ENCODE results near the gene DPP7.

DPP7 gene

DNA sequence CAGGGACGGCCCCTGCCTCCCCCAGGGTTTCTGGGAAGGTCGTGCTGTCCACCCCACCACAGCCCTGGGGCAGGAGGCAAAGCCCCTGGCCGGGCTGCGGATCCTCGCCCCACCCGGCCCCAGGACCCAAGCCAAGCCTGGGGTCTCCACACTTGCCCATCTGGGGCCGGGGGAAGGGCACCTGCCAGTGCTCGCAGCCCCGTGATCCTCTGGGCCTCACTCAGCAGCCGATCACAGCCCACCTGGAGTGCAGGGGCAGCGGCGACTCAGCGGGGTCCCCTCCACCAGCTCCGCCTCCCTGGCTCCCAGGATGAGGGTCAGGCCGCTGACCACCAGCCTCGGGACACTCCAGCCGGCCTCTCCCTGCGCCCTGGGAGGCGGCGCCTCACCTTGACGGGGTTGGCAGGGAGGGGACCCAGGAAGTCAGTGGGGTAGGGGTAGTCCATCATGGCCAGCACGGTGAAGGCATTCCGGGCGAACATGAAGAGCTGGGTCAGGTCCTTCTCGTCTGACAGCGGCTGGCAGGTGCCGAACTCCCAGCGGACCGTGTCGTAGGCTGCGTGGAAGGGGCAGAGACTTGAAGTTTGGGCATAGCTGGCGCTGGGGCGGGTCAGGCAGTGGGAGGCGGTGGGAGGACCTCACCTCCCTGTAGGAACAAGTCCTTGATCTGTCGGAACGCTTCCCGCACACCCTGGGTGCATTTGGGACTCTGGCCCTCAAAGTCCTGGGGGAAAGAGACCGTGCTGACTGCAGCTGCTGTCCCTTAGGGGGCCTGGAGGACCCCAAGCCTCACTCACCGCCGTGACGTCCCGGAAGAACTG lies 1.8 kb downstream of the DPP7 start:
- DNase-seq (ENCODE audit: extremely low read depth in 1 of 2, low read depth in 1 of 2) = no peak

DNA sequence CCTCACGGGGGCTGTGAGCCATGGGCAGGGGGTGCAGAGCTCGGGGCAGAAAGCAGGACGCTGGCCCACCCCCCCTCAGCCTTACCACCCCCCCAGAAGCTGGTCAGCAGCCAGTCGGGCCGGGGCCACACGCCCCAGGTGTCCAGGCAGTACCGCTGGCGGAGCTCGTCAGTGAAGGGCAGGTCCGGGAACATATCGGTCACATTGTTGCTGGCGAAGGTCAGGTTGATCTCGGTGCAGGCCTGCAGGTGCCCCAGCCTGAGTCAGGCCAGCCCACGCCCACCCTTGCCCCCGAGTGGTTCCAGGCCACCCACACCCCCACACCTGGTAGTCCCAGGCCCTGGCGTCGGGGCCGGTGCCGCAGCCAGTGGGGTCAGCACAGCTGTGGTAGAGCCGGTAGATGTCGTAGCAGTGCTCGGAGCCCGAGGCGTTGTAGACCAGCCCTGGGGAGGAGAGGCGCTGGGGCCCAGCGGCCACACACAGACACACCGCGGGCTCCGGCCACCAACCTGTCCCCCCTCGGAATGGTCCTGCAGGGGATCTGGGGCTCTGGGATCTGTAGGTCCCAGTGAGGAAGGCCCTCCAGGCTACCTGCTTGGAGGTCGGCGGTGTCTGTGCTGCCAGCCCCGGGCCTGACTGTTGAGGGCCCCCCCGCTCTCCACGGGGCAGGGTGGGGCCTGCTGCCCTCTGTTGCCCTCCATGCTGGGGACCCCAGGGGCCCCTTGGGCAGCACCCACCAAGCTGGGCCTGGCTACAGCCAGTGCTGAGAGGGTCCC lies 2.6 kb downstream of the DPP7 start:
- no peak for DNase-seq (ENCODE audit: extremely low read depth in 1 of 2, low read depth in 1 of 2)

DNA sequence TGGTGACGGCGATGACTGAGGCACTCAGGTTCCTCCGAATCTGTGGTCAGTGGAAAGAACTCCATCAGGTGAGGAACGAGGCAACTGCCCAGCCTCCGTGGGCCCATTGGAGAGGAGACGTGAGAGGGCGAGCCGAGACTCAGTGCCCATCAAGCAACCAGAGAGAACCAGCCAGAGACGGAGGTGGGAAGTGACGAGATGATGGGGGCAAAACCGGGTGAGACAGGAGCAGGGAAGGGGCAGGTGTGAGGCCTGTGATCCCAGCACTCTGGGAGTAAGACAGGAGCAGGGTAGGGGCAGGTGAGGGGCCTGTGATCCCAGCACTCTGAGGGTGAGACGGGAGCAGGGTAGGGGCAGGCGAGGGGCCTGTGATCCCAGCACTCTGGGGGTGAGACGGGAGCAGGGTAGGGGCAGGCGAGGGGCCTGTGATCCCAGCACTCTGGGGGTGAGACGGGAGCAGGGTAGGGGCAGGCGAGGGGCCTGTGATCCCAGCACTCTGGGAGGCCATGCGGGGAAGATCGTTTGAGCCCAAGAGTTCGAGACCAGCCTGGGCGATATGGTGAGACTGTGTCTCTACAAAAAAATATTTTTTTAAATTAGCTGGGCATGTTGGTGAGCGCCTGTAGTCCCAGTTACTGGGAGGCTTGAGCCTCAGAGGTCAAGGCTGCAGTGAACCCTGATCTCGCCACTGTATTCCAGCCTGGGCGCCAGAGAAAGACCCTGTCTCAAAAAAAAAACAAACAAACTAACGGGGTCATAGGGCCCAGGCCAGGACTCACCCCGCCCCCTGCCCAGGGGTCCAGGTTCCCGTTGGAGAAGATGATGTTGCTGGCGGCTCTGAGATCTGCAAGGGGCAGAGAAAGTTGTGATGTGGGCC lies 3.4 kb downstream of the DPP7 start:
- no peak for DNase-seq (ENCODE audit: extremely low read depth in 1 of 2, low read depth in 1 of 2)

DNA sequence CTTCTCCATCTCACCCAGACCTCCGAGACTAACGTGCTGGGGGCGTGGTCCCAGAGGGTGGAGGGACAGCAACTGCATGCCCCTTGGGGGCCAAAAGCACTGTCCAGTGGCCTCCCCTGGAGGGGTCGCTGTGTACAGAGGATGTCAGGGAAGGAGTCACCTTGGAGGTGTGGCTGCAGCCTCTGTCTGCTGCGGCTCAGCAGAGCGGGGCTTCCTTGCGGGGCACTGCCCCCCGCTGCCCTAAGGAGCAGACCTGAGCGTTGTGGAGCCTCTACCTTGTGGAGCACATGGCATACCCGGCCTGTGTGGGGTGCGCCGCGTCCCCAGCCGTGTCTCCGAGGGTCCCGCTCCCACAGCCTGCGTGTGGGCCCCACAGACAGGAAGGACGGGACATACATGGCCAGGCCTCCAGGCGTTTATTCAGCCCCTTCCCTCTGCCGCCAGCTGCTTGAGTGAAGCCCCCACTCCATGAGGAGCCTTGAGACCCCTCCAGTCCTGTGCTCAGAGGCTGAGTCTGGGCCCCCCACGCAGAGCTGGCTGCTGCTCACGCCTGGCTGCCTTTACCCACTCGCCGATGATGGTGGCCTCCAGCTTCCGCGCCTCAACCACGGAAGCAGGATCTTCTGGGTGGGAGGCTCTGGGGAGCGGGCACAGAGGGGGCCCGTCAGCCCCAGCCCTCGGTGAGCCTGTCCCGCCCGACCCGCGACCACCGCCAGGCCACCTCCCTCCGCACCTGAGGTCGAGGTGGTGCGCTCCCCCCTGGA lies 4.2 kb downstream of the DPP7 start:
- no peak for DNase-seq (ENCODE audit: extremely low read depth in 1 of 2, low read depth in 1 of 2)

DNA sequence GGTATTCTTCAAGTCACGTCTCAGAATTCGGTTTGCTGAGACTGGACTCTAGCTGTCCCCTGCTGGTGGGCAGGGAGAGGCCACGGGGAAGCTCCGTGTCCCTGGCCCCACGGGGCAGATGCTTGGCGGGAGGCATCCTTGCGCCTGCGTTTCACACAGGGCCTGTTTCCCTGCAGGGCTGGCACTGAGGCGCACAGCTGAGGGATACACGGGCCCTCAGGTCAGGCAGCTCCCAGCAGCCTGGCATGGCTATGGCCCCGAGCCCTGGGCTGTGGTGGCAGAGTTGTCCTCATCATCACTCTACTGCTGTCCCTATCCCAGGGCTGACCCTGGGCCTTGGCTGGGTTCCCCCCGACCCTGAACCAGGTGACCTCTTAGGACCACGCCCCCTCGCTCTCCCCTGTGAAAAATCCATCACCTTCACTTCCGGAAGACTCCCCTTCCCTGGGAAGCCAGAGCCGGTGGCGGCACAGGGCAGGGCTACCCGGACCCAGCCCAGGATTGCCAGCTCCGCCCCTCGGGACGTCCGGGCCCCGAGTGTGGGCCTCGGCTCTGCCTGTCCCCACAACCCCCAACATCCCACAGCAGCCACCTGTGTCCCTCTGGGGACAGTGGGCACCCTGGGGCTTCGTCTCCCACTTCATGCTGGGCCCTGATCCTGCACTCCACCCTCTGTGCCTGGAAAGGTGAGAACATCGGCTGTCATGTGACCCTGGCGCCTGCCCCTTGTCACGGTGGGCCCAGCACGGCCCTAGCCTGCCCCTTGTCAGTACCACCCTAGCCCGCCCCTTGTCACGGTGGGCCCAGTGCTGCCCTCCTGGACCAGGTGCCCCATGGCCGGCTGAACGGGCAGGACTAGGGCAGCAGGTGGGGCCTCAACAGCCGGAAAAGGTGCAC lies 5.0 kb downstream of the DPP7 start:
- no peak for DNase-seq (ENCODE audit: extremely low read depth in 1 of 2, low read depth in 1 of 2)

DNA sequence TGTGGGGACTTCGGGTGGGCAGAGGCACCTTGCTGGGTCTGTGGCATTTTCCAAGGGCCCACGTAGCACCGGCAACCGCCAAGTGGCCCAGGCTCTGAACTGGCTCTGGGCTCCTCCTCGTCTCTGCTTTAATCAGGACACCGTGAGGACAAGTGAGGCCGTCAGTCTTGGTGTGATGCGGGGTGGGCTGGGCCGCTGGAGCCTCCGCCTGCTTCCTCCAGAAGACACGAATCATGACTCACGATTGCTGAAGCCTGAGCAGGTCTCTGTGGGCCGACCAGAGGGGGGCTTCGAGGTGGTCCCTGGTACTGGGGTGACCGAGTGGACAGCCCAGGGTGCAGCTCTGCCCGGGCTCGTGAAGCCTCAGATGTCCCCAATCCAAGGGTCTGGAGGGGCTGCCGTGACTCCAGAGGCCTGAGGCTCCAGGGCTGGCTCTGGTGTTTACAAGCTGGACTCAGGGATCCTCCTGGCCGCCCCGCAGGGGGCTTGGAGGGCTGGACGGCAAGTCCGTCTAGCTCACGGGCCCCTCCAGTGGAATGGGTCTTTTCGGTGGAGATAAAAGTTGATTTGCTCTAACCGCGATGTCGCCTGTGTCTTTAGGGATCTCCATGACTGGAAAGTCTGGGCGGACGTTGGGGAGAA lies 5.8 kb downstream of the DPP7 start:
- DNase-seq (ENCODE audit: extremely low read depth in 1 of 2, low read depth in 1 of 2) = no peak

DNA sequence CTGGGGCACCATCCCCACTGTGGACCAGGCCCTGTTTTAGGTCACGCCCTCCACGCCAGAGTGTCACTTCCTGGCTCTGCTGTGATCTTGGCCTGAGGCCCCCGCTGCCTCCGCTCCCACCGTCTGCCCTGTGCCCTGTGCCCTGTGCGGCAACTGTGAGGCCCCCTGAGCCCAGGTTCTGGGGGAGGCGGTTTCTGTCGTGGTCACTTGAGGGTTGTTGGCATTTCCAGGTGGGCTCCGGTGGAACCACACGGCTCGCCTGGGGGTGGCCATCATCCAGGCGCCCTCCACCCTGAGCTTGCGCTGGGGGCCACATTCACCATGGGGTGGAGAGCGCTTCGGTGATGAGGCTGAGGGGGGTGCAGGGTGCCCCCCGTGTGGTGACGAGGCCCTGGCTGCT lies 6.6 kb downstream of the DPP7 start:
- DNase-seq (ENCODE audit: extremely low read depth in 1 of 2, low read depth in 1 of 2) = no peak

DNA sequence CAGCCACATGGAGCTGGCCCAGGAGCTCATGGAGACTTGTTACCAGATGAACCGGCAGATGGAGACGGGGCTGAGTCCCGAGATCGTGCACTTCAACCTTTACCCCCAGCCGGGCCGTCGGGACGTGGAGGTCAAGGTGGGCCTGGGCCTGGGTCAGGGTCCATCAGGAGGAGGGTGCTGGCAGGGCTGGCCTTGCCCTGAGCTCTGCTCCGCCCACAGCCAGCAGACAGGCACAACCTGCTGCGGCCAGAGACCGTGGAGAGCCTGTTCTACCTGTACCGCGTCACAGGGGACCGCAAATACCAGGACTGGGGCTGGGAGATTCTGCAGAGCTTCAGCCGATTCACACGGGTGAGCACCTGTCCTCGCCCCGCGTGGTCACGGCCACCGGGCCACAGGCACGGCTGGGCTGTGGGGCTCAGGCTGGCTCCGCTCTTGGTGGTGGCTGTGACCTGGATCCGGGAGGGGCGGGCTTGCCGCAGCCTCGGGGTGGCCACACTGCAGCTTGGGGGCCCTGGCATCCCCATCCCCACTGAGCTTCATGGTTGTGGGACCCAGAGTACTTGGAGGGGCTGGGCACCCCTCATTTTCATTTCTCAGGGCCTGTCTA lies 7.1 kb downstream of the DPP7 start:
- no peak for DNase-seq (ENCODE audit: extremely low read depth in 1 of 2, low read depth in 1 of 2)

DNA sequence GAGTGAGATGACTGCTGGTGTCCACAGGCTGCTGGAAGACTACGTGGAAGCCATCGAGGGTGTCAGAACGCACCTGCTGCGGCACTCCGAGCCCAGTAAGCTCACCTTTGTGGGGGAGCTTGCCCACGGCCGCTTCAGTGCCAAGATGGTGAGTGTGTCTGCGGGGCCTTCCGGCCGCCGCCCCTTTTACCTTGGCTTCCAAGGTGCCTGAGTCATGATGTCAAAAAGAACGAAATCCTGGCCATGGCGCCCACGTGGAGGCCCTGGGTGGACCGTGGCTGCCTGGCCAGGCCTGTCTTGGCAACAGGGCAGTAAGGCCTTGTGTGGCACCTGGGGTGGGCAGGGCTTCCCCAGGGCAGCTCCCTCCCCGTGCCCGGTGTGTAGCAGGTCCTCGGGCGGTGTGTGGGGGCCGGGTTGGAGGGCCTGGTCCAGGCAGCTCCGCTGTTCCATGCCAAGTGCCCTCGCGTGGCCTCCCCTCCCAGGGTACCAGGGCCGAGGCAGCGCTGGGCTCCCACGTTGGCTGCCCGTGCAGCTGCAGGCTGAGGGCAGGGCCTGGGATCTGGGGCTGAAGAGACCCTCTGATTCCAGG lies 7.8 kb downstream of the DPP7 start:
- DNase-seq (ENCODE audit: extremely low read depth in 1 of 2, low read depth in 1 of 2) = no peak

DNA sequence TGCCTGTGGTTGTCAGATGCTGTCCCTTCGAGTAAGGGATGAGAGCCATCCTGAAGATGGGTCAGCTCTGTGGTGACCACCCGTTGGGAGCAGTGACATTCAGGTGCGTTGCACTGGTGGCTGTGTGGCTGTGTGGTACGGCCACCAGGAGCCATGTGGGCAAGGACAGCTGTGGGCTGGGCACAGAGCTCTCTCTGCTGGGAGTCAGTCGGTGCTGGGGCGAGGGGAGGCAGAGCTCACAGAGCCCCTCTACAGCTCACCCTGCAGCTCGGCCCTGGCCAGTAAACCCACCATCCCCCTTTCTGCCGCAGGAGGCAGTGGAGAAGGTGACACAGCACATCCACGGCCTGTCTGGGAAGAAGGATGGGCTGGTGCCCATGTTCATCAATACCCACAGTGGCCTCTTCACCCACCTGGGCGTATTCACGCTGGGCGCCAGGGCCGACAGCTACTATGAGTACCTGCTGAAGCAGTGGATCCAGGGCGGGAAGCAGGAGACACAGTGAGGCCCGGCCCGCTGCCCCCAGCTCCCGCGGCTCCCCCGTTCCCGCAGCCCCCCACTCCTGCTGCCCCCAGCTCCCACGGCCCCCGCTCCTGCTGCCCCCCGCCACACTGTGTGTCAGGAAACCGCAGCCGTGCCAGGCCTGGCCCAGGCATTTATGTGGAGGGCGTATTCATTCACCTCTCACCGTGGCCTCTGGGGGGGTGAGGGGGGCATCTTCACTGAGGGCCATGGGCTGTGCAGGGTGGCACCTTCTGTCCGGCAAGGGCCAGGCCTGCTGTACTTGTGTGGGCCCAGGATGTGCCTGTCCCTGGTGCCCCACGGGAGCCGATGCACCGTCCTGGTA lies 8.5 kb downstream of the DPP7 start:
- DNase-seq (ENCODE audit: extremely low read depth in 1 of 2, low read depth in 1 of 2) = no peak

DNA sequence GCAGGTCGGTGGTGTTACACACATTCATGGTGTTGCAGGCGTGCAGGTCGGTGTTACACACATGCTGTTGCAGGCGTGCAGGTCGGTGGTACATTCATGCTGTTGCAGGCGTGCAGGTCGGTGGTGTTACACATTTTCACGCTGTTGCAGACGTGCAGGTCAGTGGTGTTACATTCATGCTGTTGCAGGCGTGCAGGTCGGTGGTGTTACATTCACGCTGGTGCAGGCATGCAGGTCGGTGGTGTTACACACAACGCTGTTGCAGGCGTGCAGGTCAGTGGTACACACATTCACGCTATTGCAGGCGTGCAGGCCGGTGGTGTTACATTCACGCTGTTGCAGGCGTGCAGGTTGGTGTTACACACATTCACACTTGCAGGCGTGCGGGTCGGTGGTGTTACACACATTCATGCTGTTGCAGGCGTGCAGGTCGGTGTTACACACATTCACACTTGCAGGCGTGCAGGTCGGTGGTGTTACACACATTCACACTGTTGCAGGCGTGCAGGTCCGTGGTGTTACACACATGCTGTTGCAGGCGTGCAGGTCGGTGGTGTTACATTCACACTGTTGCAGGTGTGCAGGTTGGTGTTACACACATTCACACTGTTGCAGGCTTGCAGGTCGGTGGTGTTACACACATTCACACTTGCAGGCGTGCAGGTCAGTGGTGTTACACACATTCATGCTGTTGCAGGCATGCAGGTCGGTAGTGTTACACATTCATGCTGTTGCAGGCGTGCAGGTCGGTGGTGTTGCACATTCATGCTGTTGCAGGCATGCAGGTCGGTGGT lies 11.1 kb downstream of the DPP7 start:
- no peak for DNase-seq (ENCODE audit: extremely low read depth in 1 of 2, low read depth in 1 of 2)

DNA sequence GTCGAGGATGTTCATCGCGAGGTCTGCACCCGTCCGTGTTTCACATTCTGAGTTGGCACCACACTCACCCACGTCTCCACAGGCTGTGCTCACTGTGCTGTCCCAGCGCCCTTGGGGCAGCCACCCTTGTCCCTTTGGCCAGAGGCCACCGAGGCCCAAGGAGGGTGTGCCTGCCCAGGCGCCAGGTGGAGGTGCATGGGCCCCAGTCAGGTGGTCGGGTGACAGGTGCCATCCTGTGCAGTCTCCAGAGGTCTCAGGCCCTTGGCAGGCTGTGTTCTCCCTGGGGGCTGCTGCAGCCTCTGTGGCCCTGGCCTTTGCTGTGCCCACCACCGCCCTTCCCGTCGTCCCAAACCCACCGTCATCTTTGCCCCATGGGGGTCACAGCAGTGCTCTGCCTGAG lies 15.3 kb downstream of the DPP7 start:
- DNase-seq (ENCODE audit: extremely low read depth in 1 of 2, low read depth in 1 of 2) = no peak

DNA sequence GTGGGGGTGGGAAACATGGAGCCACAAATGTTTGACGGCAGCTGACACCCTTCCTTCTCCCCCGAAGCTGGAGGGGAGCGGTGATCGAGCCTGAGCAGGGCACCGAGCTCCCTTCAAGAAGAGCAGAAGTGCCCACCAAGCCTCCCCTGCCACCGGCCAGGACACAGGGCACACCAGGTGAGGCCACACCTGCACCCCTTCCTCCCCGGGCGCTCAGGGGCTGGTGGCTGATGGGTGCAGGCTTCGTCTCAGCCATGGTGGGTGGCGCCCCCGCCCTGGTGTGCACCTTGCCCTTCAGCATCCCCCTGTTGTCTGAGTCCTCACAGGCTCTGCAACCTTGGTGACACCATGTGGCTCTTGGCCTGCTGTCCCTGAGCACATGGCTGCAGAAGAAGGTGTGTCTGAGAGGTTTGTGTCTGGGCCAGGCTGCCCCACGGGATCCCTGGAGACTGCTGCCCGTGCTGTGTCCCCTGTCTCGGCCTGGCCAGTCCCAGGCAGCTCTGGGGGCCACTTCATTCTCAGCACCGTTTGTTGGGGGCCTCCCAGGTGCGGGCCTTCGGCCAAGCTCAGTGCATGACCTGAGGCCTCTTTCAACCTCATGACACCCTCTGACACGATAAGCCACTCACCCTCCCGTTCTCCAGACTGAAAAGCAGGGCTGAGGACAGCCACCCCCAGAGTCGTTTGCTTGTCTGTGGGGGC lies 16.6 kb downstream of the DPP7 start:
- no peak for DNase-seq (ENCODE audit: extremely low read depth in 1 of 2, low read depth in 1 of 2)

DNA sequence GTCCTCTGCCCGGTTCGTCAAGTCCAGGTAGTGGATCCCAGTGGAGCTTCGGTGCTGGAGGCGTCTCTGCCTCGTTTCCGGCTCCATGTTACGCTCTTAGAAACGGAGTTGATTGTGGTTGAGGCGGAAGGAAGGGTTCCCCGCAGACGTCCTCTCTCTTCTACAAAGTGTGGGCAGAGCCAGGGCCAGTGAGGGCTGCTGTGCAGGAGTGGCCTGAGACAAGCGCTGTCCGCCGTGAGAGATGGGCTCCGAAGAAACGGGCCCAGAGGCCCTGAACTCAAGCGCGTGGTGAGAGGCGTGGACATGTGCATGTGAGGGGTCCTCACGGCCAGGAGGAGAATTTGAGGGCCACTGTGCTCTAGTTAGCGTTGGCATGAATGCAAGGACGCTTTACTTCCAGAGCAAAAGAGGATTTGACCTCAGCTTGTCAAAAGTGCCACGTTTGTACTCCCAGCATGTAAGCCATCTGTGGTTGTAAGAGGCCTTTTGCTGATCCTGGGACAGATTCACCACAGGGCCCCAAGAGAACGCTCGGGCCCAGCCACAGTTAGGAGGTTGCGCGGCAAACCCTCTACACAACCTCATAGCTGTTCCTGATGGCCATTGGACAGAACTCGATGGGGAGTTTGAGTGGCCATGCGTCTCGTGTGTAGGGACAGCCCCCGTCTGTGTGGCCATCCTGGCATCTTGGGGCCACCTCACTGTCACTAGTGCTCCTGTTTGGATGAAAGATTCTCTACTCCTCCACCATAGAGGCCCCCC lies 17.6 kb downstream of the DPP7 start:
- no peak for DNase-seq (ENCODE audit: extremely low read depth in 1 of 2, low read depth in 1 of 2)
